ENCODE data around the gene IFT80. TPM values are rescaled to one million over a fixed set of nuclear protein-coding genes. Genes with fewer than 3 reads are reported as not detected.
"Not testable (repeated sequence)": the region's sequence is repeated elsewhere in the genome, so short reads cannot be mapped to it uniquely, and the experiment has no call there.

IFT80 gene
- total RNA-seq, 2 experiments from 2014 or later, result 9.2 to 10.4 TPM

GRCh38 chr3:160369784-160370183 is 29.2 kb downstream of the IFT80 start:
- Mint-ChIP-seq H3K4me3 (no peak overlapping the region), H3K27me3 (no peaks in the 10 kb centered on the region), H3K36me3 (ENCODE audit: low read depth) (peaks cover 21% of the 10 kb centered on the region), H3K27ac (peak overlapping the region; percentile 13), H3K9me3 (no peaks in the 10 kb centered on the region), H3K4me1 (ENCODE audit: low read depth) (peaks cover 16% of the 10 kb centered on the region)
- ChIA-PET POLR2A (interaction anchor here (0.6 kb wide), 1 partner anchor 386 kb away, joined by 4 read pairs; the partner anchor contains the start of gene PPM1L), CTCF (no interaction called here)
- DNase-seq (no peak), ATAC-seq (no peak)
- intact Hi-C loops (cut with micrococcal nuclease), result no loop called here
- no peak for TF ChIP-seq CTCF (IDR thresholded peaks at IDR 0.05)

- H3K27ac Mint-ChIP-seq, result no peak overlapping the region
- POLR2A ChIA-PET, result no interaction called here
- no peaks in the 10 kb centered on the region for H3K9me3 Mint-ChIP-seq
Measured at GRCh38 chr3:160368804-160369203, 30.2 kb downstream of the IFT80 start.

GRCh38 chr3:160365869-160366522 is 33.0 kb downstream of the IFT80 start:
- CTCF ChIA-PET, result no interaction called here
- ATAC-seq (no peak), DNase-seq (no peak)
- no peak for TF ChIP-seq CTCF (IDR thresholded peaks at IDR 0.05)
- Mint-ChIP-seq H3K27ac (no peak overlapping the region), H3K4me3 (no peak overlapping the region), H3K9me3 (no peaks in the 10 kb centered on the region), H3K27me3 (no peaks in the 10 kb centered on the region), H3K36me3 (ENCODE audit: low read depth) (peaks cover 17% of the 10 kb centered on the region), H3K4me1 (ENCODE audit: low read depth) (peaks cover 14% of the 10 kb centered on the region)
- intact Hi-C loops (cut with micrococcal nuclease), result no loop called here
- POLR2A ChIA-PET, result no interaction called here

More at GRCh38 chr3:160368804-160369203, 30.2 kb downstream of the IFT80 start:
- no peak for TF ChIP-seq CTCF (IDR thresholded peaks at IDR 0.05)
- Mint-ChIP-seq H3K36me3 (ENCODE audit: low read depth) (peaks cover 16% of the 10 kb centered on the region), H3K27me3 (no peaks in the 10 kb centered on the region), H3K4me1 (ENCODE audit: low read depth) (peaks cover 16% of the 10 kb centered on the region), H3K4me3 (no peak overlapping the region)
- intact Hi-C loops (cut with micrococcal nuclease), result no loop called here
- DNase-seq (no peak), ATAC-seq (no peak)
- CTCF ChIA-PET, result no interaction called here

GRCh38 chr3:160362896-160363295 is 36.1 kb downstream of the IFT80 start:
- peaks cover 32% of the 10 kb centered on the region for H3K36me3 Mint-ChIP-seq (ENCODE audit: low read depth)
- intact Hi-C loops (cut with micrococcal nuclease); ATAC-seq; H3K27ac Mint-ChIP-seq; H3K4me3 Mint-ChIP-seq; DNase-seq; CTCF ChIA-PET; POLR2A ChIA-PET; H3K4me1 Mint-ChIP-seq (ENCODE audit: low read depth); H3K27me3 Mint-ChIP-seq; H3K9me3 Mint-ChIP-seq: not testable (repeated sequence)

GRCh38 chr3:160355826-160356225 is 43.2 kb downstream of the IFT80 start:
- DNase-seq (no peak), ATAC-seq (no peak)
- no peak for TF ChIP-seq CTCF (IDR thresholded peaks at IDR 0.05)
- intact Hi-C loops (cut with micrococcal nuclease), result no loop called here
- POLR2A ChIA-PET, result no interaction called here
- Mint-ChIP-seq H3K4me3 (no peak overlapping the region), H3K9me3 (no peaks in the 10 kb centered on the region), H3K27ac (no peak overlapping the region), H3K36me3 (ENCODE audit: low read depth) (peaks cover 18% of the 10 kb centered on the region), H3K27me3 (no peaks in the 10 kb centered on the region), H3K4me1 (ENCODE audit: low read depth) (no peaks in the 10 kb centered on the region)
- CTCF ChIA-PET, result no interaction called here

Data from activated CD8-positive, alpha-beta T cell treated with anti-CD3 and anti-CD28 coated beads for 36 hours (primary cell).